Epithelial cell of proximal tubule (primary cell): ENCODE data around the gene NTM. TPM values are rescaled to one million over a fixed set of nuclear protein-coding genes. Genes with fewer than 3 reads are reported as not detected.
A peak's percentile ranks its signal among the peaks of the same experiment; 100 is the strongest.

ENCODE experiments used
- DNase-seq: peaks from one replicate; pipeline ENCODE4 v3.0.0-alpha.2; 2011; ENCODE audit warnings: low read depth
- H3K4me3 ChIP-seq: 2 replicates; pipeline ENCODE4 v1.5.1; 2011; ENCODE audit warnings: low read depth, mild to moderate bottlenecking, low read length
- total RNA-seq: library from RNA; depleted of rRNA; stranded (reverse); fragments of >200 nt; gene quantifications from 2 replicates; pipeline ENCODE4 v1.2.3, GENCODE V29; 2015
- TF ChIP-seq, protein P1 (sequence below): conservative IDR thresholded peaks from 2 replicates; pipeline ENCODE4 v1.5.1; 2012; ENCODE audit warnings: low read depth, mild to moderate bottlenecking, low read length

NTM gene
- 5.3 and 17.0 TPM in 2 replicates for total RNA-seq

DNA sequence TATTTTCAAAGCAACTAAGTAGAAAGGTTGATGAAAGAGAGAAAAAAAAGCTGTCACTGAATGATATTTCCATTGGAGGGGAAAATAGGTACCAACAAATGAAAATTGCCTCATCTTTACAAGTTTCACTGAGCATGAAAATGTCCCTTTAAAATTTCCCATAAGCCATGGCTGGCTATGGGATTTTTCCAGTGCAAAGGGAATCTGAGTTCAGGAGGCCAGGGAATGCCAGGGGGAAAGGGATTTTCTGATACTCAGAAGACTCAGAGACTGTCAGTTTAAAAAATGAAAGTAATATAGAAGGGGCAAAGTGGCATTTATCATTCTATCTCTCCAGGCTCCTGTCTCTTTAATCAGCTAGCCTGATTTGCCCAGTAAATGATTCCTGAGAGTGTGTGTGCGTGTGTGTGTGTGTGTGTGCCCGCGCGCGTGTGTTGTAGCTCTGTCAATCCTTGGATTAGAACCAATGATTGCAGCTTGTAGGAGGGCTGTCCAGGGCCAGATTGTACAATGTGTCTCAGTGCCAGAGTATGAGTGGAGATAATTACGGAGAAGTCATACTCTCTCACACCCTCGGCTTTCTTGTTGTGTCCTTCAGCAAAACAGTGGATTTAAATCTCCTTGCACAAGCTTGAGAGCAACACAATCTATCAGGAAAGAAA, at the start of gene NTM:
TSS of gene NTM (plus strand) at position 526 of the 662 bp plus-strand sequence.
- DNase-seq = peak; percentile 19
- TF ChIP-seq, protein P1, sequence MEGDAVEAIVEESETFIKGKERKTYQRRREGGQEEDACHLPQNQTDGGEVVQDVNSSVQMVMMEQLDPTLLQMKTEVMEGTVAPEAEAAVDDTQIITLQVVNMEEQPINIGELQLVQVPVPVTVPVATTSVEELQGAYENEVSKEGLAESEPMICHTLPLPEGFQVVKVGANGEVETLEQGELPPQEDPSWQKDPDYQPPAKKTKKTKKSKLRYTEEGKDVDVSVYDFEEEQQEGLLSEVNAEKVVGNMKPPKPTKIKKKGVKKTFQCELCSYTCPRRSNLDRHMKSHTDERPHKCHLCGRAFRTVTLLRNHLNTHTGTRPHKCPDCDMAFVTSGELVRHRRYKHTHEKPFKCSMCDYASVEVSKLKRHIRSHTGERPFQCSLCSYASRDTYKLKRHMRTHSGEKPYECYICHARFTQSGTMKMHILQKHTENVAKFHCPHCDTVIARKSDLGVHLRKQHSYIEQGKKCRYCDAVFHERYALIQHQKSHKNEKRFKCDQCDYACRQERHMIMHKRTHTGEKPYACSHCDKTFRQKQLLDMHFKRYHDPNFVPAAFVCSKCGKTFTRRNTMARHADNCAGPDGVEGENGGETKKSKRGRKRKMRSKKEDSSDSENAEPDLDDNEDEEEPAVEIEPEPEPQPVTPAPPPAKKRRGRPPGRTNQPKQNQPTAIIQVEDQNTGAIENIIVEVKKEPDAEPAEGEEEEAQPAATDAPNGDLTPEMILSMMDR = no peak
- H3K4me3 ChIP-seq = no peak within 1 kb of the TSS

DNA sequence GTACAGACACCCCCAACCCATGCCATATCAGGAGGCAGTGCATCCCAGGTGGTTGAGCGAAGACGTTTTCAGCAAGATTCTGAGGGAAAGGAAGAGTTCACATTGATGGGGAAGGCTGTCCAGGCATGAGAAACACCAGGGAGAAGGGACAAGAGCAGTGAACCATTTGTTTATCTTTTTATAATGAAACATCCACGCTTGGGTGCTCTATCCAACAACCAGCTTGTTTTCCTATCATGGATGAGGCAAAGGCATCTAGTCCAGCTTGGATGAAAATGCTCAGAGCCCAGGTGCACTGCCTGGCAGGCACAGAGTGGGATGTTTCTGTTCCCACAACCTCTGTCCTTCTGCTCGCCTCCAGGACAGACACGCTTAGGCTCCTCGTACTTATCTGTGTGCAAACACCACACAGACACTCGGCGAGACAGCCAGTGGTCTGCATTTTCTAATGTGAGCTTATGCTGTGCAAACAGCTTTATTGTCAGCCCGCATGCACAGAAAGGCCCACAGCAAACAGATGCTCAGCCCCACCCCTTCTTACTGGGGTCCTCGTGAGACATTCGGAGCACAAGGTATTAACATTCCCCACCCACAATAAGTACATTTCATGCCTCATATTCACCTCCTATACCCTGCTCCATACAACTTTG, 45.4 kb upstream of the NTM start:
- DNase-seq = no peak
- H3K4me3 ChIP-seq = no peak overlapping the region
- TF ChIP-seq, protein P1 = no peak

DNA sequence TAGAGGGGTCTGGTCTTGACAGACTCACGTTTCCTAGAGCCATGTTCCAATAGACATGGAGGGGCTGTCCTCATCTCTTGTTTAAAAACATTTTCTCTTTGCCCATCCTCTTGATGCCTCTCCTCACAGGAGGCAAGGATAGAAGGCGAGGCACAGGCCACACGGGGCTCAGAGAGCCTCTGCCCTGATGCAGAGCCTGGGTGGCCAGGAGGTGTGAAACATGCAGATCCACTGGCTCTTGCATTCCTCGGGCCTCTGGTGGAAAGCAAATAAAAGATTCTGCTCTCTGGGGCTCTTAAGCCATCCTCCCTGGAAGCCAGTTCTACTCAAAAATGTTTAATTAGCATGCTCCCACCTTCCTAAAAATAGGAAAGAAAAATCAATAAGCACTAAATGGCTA, 43.6 kb upstream of the NTM start:
- TF ChIP-seq, protein P1 = no peak
- no peak for DNase-seq
- H3K4me3 ChIP-seq = no peak overlapping the region

- no peak for DNase-seq
- TF ChIP-seq, protein P1 = no peak
These were observed 43.0 kb upstream of the NTM start for GRCh38 chr11:131327421-131327820.

DNA sequence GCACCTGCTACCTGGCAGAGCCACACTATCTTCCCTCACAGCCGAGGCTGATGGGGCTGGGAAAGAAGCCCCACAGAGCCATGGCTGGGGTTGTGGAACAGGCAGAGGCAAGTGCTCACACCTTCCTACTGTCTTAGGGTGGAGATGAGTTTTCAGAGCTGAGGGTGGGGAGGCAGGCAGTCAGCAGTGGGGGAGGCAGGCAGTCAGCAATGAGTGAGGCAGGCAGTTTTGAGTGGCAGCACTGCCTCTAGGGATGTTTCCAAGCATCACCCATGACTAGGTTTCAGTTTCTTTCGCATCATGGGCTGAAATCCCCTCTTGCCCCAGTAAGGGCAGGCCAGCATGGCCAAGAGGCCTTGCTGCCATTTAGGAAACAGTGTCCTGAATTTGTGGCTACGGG, 41.6 kb upstream of the NTM start:
- TF ChIP-seq, protein P1 = no peak
- no peak overlapping the region for H3K4me3 ChIP-seq
- no peak for DNase-seq

More at GRCh38 chr11:131327421-131327820, 43.0 kb upstream of the NTM start:
- H3K4me3 ChIP-seq = no peak overlapping the region

- DNase-seq = no peak
- H3K4me3 ChIP-seq = no peak overlapping the region
- TF ChIP-seq, protein P1 = no peak
These were observed 39.4 kb upstream of the NTM start for GRCh38 chr11:131331010-131331409.

DNA sequence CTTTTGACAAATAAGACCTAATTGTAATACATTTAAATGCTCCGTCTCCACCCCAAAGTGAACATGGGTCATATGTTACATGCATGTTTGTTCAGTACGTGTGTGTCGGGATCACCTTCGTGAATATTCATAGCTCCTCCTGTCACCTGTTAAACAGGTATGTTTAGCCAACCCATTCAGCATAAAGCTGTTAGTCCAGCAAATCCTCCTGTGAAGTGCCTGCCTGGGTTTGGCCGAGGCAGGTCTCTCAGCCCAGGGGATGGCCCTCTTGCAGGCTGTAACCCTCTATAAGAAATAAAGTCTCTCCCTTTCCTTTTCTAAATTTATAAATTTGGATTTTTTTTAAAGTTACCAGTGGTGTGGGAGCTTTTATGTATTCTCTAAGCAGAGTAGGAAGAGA, 38.9 kb upstream of the NTM start:
- no peak overlapping the region for H3K4me3 ChIP-seq
- TF ChIP-seq, protein P1 = no peak
- DNase-seq = no peak
